Esophagus squamous epithelium (tissue), 5 donors: ENCODE results near the gene KCNJ10. TPM values are rescaled to one million over a fixed set of nuclear protein-coding genes. Genes with fewer than 3 reads are reported as not detected.

Experiments
- DNase-seq: peaks from one replicate; lab custom pipeline; 2025; lab: John Stamatoyannopoulos, UW
- H3K27ac ChIP-seq, 4 donors: fragments of 200-600 bp; sonication (generic); one replicate each; pipeline ENCODE4 v1.5.1; 2016 to 2019; ENCODE audit warnings: mild to moderate bottlenecking in 1 of 4
- H3K27me3 ChIP-seq, 4 donors: fragments of 200-600 bp; sonication (generic); 1 replicate in 3 of 4; 2 replicates in 1 of 4; pipeline versions ENCODE4 v1.5.1 to v1.6.0; 2017 to 2021; ENCODE audit warnings: antibody characterized with exemption in 1 of 4
- H3K36me3 ChIP-seq, 3 donors: fragments of 200-600 bp; sonication (generic); one replicate each; pipeline ENCODE4 v1.5.1; 2016 to 2019
- H3K4me1 ChIP-seq, 3 donors: fragments of 200-600 bp; sonication (generic); one replicate each; pipeline ENCODE4 v1.5.1; 2017 to 2019
- H3K4me3 ChIP-seq, 4 donors: fragments of 200-600 bp; sonication (generic); 1 replicate in 3 of 4; 2 replicates in 1 of 4; pipeline ENCODE4 v1.5.1; 2016 to 2019; ENCODE audit warnings: mild to moderate bottlenecking in 2 of 4, moderate library complexity in 1 of 4
- H3K9me3 ChIP-seq, 3 donors: fragments of 200-600 bp; sonication (generic); one replicate each; pipeline ENCODE4 v1.5.1; 2016 to 2019
- CTCF ChIP-seq, 6 experiments: fragments of 450-650 bp in 4 of 6; fragments of 200-600 bp in 2 of 6; sonication (generic) in 2 of 6; IDR thresholded peaks; one replicate each; pipeline ENCODE4 v1.5.1; 2016 to 2019; ENCODE audit warnings: antibody characterized with exemption in 6 of 6, mild to moderate bottlenecking in 4 of 6, moderate library complexity in 4 of 6
- POLR2A ChIP-seq, 4 donors: fragments of 450-650 bp; IDR thresholded peaks; one replicate each; pipeline ENCODE4 v1.6.1; 2017; ENCODE audit warnings: antibody characterized with exemption in 4 of 4, mild to moderate bottlenecking in 4 of 4, moderate library complexity in 3 of 4
- WGBS, 2 donors: methylation state at CpG; one replicate each; pipeline ENCODE4 v1.1.5; 2018; 5-methylcytosine and 5-hydroxymethylcytosine counted together
- intact Hi-C: fragments of 100-400 bp; cut with DNase I; formaldehyde crosslinking; loops from one replicate; pipeline ENCODE4 v1.15.0; 2022
- total RNA-seq, 4 donors: library from RNA; depleted of rRNA; stranded (reverse); fragments of >200 nt; gene quantifications; one replicate each; pipeline ENCODE4 v1.1.0, GENCODE V29; 2016
- donor health status: DM: yes; HTN: yes; CAD: no.

KCNJ10 gene
- total RNA-seq, 4 donors from 2014 or later, result 0.59 TPM; not detected in 3

- no peak for TF ChIP-seq CTCF (IDR thresholded peaks at IDR 0.05)
- TF ChIP-seq POLR2A (IDR thresholded peaks at IDR 0.05), result no peak
- Histone ChIP-seq H3K27me3 (peaks cover 0 to 6% (median 0%) of the 10 kb centered on the region in 4 donors), H3K4me1 (peaks cover 0 to 26% (median 4%) of the 10 kb centered on the region in 3 donors), H3K36me3 (no peaks in the 10 kb centered on the region), H3K4me3 (no peak overlapping the region), H3K9me3 (no peaks in the 10 kb centered on the region), H3K27ac (no peak overlapping the region)
- intact Hi-C loops, result no loop called here
- 31 to 85% methylated on average over 1 of the region's 1 CpG for WGBS, 2 donors
- DNase-seq, result no peak
Measured at GRCh38 chr1:160017592-160017991, 52.4 kb downstream of the KCNJ10 start.

GRCh38 chr1:160011781-160012180, 58.2 kb downstream of the KCNJ10 start:
- Histone ChIP-seq H3K4me1 (no peaks in the 10 kb centered on the region), H3K36me3 (no peaks in the 10 kb centered on the region), H3K27ac (no peak overlapping the region), H3K9me3 (no peaks in the 10 kb centered on the region), H3K4me3 (no peak overlapping the region), H3K27me3 (peaks cover 0 to 6% (median 0%) of the 10 kb centered on the region in 4 donors)
- 67 to 72% methylated on average over 3 of the region's 3 CpGs for WGBS, 2 donors
- TF ChIP-seq POLR2A (IDR thresholded peaks at IDR 0.05) (no peak), CTCF (IDR thresholded peaks at IDR 0.05) (no peak)
- no peak for DNase-seq
- intact Hi-C loops, result no loop called here

GRCh38 chr1:160009801-160010200, 60.2 kb downstream of the KCNJ10 start:
- H3K27me3 ChIP-seq, result peaks cover 0 to 6% (median 0%) of the 10 kb centered on the region in 4 donors
- no peaks in the 10 kb centered on the region for H3K36me3 ChIP-seq
- no peak overlapping the region for H3K4me3 ChIP-seq
- no peaks in the 10 kb centered on the region for H3K4me1 ChIP-seq
- TF ChIP-seq CTCF (IDR thresholded peaks at IDR 0.05), result no peak
- TF ChIP-seq POLR2A (IDR thresholded peaks at IDR 0.05), result no peak
- intact Hi-C loops, result loop anchor here (10.0 kb wide), 1 partner anchor 205 kb away; the partner anchor contains the start of gene FCRL6
- DNase-seq, result no peak
- H3K9me3 ChIP-seq, result no peaks in the 10 kb centered on the region
- 22 to 43% methylated on average over 2 of the region's 2 CpGs for WGBS, 2 donors
- no peak overlapping the region for H3K27ac ChIP-seq

GRCh38 chr1:160009081-160009480, 60.9 kb downstream of the KCNJ10 start:
- 55 to 63% methylated on average over 2 of the region's 2 CpGs for WGBS, 2 donors
- intact Hi-C loops, result loop anchor here (10.0 kb wide), 1 partner anchor 204 kb away; the partner anchor contains the start of gene FCRL6
- H3K4me1 ChIP-seq, result no peaks in the 10 kb centered on the region
- H3K4me3 ChIP-seq, result no peak overlapping the region
- no peak for DNase-seq
- H3K9me3 ChIP-seq, result no peaks in the 10 kb centered on the region
- H3K27me3 ChIP-seq, result peaks cover 0 to 6% (median 0%) of the 10 kb centered on the region in 4 donors
- H3K36me3 ChIP-seq, result no peaks in the 10 kb centered on the region
- TF ChIP-seq POLR2A (IDR thresholded peaks at IDR 0.05), result no peak
- TF ChIP-seq CTCF (IDR thresholded peaks at IDR 0.05), result no peak
- no peak overlapping the region for H3K27ac ChIP-seq

- Histone ChIP-seq H3K9me3 (no peaks in the 10 kb centered on the region), H3K27ac (no peak overlapping the region), H3K4me3 (no peak overlapping the region), H3K4me1 (peaks cover 0 to 4% (median 0%) of the 10 kb centered on the region in 3 donors), H3K27me3 (no peaks in the 10 kb centered on the region), H3K36me3 (no peaks in the 10 kb centered on the region)
- intact Hi-C loops, result loop anchor here (10.0 kb wide), 1 partner anchor 203 kb away; the partner anchor contains the start of gene FCRL6
- TF ChIP-seq POLR2A (IDR thresholded peaks at IDR 0.05), result no peak
- peak; percentile 40 to 84 (median 80) for TF ChIP-seq CTCF (IDR thresholded peaks at IDR 0.05)
- WGBS, 2 donors, result 72 to 75% methylated on average over 3 of the region's 3 CpGs
- no peak for DNase-seq
Measured at GRCh38 chr1:160007577-160008200, 62.3 kb downstream of the KCNJ10 start.
